IMR-90 (cell line): ENCODE results near the gene ZAP70. TPM values are rescaled to one million over a fixed set of nuclear protein-coding genes. Genes with fewer than 3 reads are reported as not detected.

Experiments
- ATAC-seq: fragments of 200-7000 bp; cut with Tn5 transposase; 2 replicates; pipeline ENCODE4 v1.9.1; 2020; ENCODE audit warnings: low read depth, mild to moderate bottlenecking, moderate library complexity
- BruUV-seq: library from RNA; stranded (reverse); fragments of 400-500 nt; replicated peaks from 2 replicates; lab custom pipeline; 2021; lab: Mats Ljungman, UMichigan
- CTCF ChIA-PET: fragments of 300-600 bp; formaldehyde crosslinking; extraction: SDS; loops from one replicate; lab custom pipeline; 2021; ENCODE audit warnings: antibody characterized with exemption; lab: Yijun Ruan, JAX
- POLR2A ChIA-PET: fragments of 300-600 bp; sonication (Branson Sonifier 250); formaldehyde crosslinking; loops from one replicate; lab custom pipeline; 2022; ENCODE audit warnings: antibody characterized with exemption; ENCODE audit not compliant: unreplicated experiment; lab: Charles Lee
- DNase-seq: peaks from one replicate; pipeline ENCODE4 v3.0.0; 2013
- H2AFZ ChIP-seq: replicated peaks from 2 replicates; pipeline ENCODE3; 2013; ENCODE audit warnings: low read length, mild to moderate bottlenecking; ENCODE audit not compliant: poor library complexity
- H2AK5ac ChIP-seq: 2 replicates; pipeline ENCODE4 v1.6.1; 2013; ENCODE audit warnings: low read depth, low read length, inconsistent platforms
- H2AK9ac ChIP-seq: replicated peaks from 2 replicates; pipeline ENCODE3; 2013; ENCODE audit warnings: mild to moderate bottlenecking, low read depth, low read length, moderate library complexity; ENCODE audit not compliant: poor library complexity
- H2BK120ac ChIP-seq: 2 replicates; pipeline ENCODE4 v1.6.1; 2013; ENCODE audit warnings: low read depth, low read length, inconsistent platforms
- H2BK15ac ChIP-seq: 3 replicates; pipeline ENCODE4 v1.6.1; 2013; ENCODE audit warnings: low read depth, low read length, inconsistent platforms
- H2BK20ac ChIP-seq: 2 replicates; pipeline ENCODE4 v1.6.1; 2013; ENCODE audit warnings: low read depth, mild to moderate bottlenecking, inconsistent platforms, low read length, moderate library complexity
- H2BK5ac ChIP-seq: 2 replicates; pipeline ENCODE4 v1.6.1; 2013; ENCODE audit warnings: mild to moderate bottlenecking, low read depth, low read length, inconsistent platforms; ENCODE audit not compliant: poor library complexity, severe bottlenecking
- H3K14ac ChIP-seq: replicated peaks from 2 replicates; pipeline ENCODE4 v1.6.1; 2013; ENCODE audit warnings: low read depth, low read length, inconsistent platforms
- H3K18ac ChIP-seq: 2 replicates; pipeline ENCODE4 v1.6.1; 2013; ENCODE audit warnings: low read depth, low read length, control low read depth
- H3K23ac ChIP-seq: 2 replicates; pipeline ENCODE4 v1.6.1; 2013; ENCODE audit warnings: low read depth, low read length, inconsistent platforms
- H3K27ac ChIP-seq: 2 replicates; pipeline ENCODE4 v1.5.1; 2013; ENCODE audit warnings: mild to moderate bottlenecking, control low read depth, low read length; ENCODE audit not compliant: insufficient read depth
- H3K27me3 ChIP-seq: 2 replicates; pipeline ENCODE4 v1.6.1; 2013; ENCODE audit warnings: low read length; ENCODE audit not compliant: control insufficient read depth, insufficient read depth
- H3K36me3 ChIP-seq: 2 replicates; pipeline ENCODE4 v1.6.1; 2013; ENCODE audit warnings: low read length, mixed read lengths; ENCODE audit not compliant: control insufficient read depth, insufficient read depth
- H3K4ac ChIP-seq: 2 replicates; pipeline ENCODE4 v1.6.1; 2013; ENCODE audit warnings: low read depth, low read length, inconsistent platforms
- H3K4me1 ChIP-seq: 2 replicates; pipeline ENCODE4 v1.6.1; 2013; ENCODE audit warnings: low read length, mixed read lengths; ENCODE audit not compliant: control insufficient read depth, insufficient read depth
- H3K4me2 ChIP-seq: 2 replicates; pipeline ENCODE4 v1.6.1; 2013; ENCODE audit warnings: low read depth, mild to moderate bottlenecking, control low read depth, low read length, moderate library complexity
- H3K4me3 ChIP-seq: 2 replicates; pipeline ENCODE4 v1.5.1; 2013; ENCODE audit warnings: low read depth, mild to moderate bottlenecking, control low read depth, low read length, moderate library complexity; ENCODE audit not compliant: insufficient read depth
- H3K56ac ChIP-seq: 2 replicates; pipeline ENCODE4 v1.6.1; 2013; ENCODE audit warnings: low read length, inconsistent platforms; ENCODE audit not compliant: insufficient read depth; ENCODE audit errors: extremely low read depth
- H3K79me1 ChIP-seq, 2 experiments: 2 replicates each; pipeline ENCODE4 v1.6.1; 2013; ENCODE audit warnings: low read length in 2 of 2, inconsistent platforms in 1 of 2, low read depth in 1 of 2
- H3K9ac ChIP-seq: 2 replicates; pipeline ENCODE4 v1.6.1; 2013; ENCODE audit warnings: low read depth, low read length, control low read depth
- H3K9me1 ChIP-seq: 2 replicates; pipeline ENCODE4 v1.6.1; 2013; ENCODE audit warnings: low read length, inconsistent platforms; ENCODE audit not compliant: insufficient read depth
- H3K9me3 ChIP-seq: 2 replicates; pipeline ENCODE4 v1.6.1; 2013; ENCODE audit warnings: low read length; ENCODE audit not compliant: control insufficient read depth, insufficient read depth
- H4K20me1 ChIP-seq: 2 replicates; pipeline ENCODE4 v1.6.1; 2013; ENCODE audit warnings: low read length, inconsistent platforms; ENCODE audit not compliant: insufficient read depth
- H4K5ac ChIP-seq: 2 replicates; pipeline ENCODE4 v1.6.1; 2013; ENCODE audit warnings: mild to moderate bottlenecking, low read depth, low read length, control low read depth
- H4K8ac ChIP-seq, 2 experiments: 2 replicates each; pipeline ENCODE4 v1.6.1; 2013; ENCODE audit warnings: low read depth in 2 of 2, low read length in 2 of 2, control low read depth in 1 of 2, inconsistent platforms in 1 of 2
- H4K91ac ChIP-seq: 2 replicates; pipeline ENCODE4 v1.6.1; 2013; ENCODE audit warnings: low read depth, low read length, inconsistent platforms; ENCODE audit not compliant: insufficient read depth
- CHD1 ChIP-seq: IDR thresholded peaks from 2 replicates; pipeline ENCODE4 v1.6.1; 2012; ENCODE audit warnings: low read depth, low read length, improper control_type of control experiment
- POLR2A ChIP-seq: IDR thresholded peaks from 2 replicates; pipeline ENCODE4 v1.6.1; 2012; ENCODE audit warnings: mild to moderate bottlenecking, low read depth, low read length
- SMC3 ChIP-seq: fragments of 150-350 bp; IDR thresholded peaks from 2 replicates; pipeline ENCODE4 v1.6.1; 2016; ENCODE audit warnings: low read depth, mild to moderate bottlenecking, antibody characterized with exemption, low read length, moderate library complexity
- WGBS, 2 experiments: methylation state at CpG; one replicate each; pipeline versions ENCODE4 v1.1.5 to v1.1.7; 2013; ENCODE audit warnings: missing lambda C conversion rate in 2 of 2; ENCODE audit not compliant: insufficient read length in 1 of 2; ENCODE audit errors: extremely low coverage in 2 of 2; 5-methylcytosine and 5-hydroxymethylcytosine counted together
- dilution Hi-C: fragments of 300-500 bp; cut with HindIII; formaldehyde crosslinking; loops from one replicate; pipeline ENCODE4 v1.14.3; 2018; ENCODE audit warnings: low sequenced_read_pairs; ENCODE audit not compliant: unreplicated experiment
- in situ Hi-C: fragments of 300-500 bp; cut with MboI; formaldehyde crosslinking; loops from 3 replicates; pipeline ENCODE4 v1.14.3; 2019; ENCODE audit warnings: low sequenced_read_pairs, inconsistent platforms, mixed read lengths
- intact Hi-C: fragments of 100-400 bp; cut with micrococcal nuclease; formaldehyde crosslinking; loops from 2 replicates; pipeline ENCODE4 v1.10.0; 2022
- polyA plus RNA-seq, 3 experiments: library from polyadenylated mRNA; depleted of rRNA; stranded (reverse); fragments of >200 nt; gene quantifications; 2 replicates each; pipeline ENCODE4 v1.2.3, GENCODE V29; 2012; ENCODE audit warnings: low replicate concordance in 1 of 3
- total RNA-seq: library from RNA; depleted of rRNA; stranded (reverse); fragments of >200 nt; gene quantifications from 2 replicates; pipeline ENCODE4 v1.2.3, GENCODE V29; 2012

The ZAP70 gene
- total and polyA plus RNA-seq, 2 of the 4 experiments (the other 2 are of a cell fraction) = under 0.01 to 0.09 TPM

- H2BK20ac ChIP-seq = no peak overlapping the region
Measured at GRCh38 chr2:97664636-97664970, 48.8 kb upstream of the ZAP70 start.

More at GRCh38 chr2:97664636-97664970, 48.8 kb upstream of the ZAP70 start:
- Histone ChIP-seq H2AK9ac (peak overlapping the region; percentile 56), H4K91ac (no peak overlapping the region), H4K5ac (no peak overlapping the region), H2BK15ac (no peak overlapping the region), H3K4me3 (peak overlapping the region; percentile 57), H2BK120ac (peak overlapping the region; percentile 76; the same call in 1 of the 2 replicates), H3K36me3 (0 out of 2 replicates have a peak, but pooled peaks cover 2% of the 10 kb centered on the region), H3K56ac (peak overlapping the region; percentile 43; the same call in 1 of the 2 replicates), H3K9ac (peak overlapping the region; percentile 63), H3K4me1 (peaks cover 9% of the 10 kb centered on the region), H3K79me1 (peaks cover 12 to 35% of the 10 kb centered on the region in 2 experiments; a peak in 3 of 4 replicates), H3K18ac (no peak overlapping the region), H3K23ac (no peak overlapping the region), H2AK5ac (no peak overlapping the region), H3K4ac (0 out of 2 replicates have a peak overlapping the region, but pooled peaks have one; percentile 25), H3K27ac (peak overlapping the region; percentile 78), H3K4me2 (peak overlapping the region; percentile 81), H4K8ac (peak overlapping the region; percentile 40 to 66), H3K14ac (peak overlapping the region; percentile 54), H2AFZ (peak overlapping the region; percentile 98), H3K9me3 (no peaks in the 10 kb centered on the region), H4K20me1 (0 out of 2 replicates have a peak, but pooled peaks cover 8% of the 10 kb centered on the region), H3K9me1 (peaks cover 9% of the 10 kb centered on the region), H2BK5ac (peak overlapping the region; percentile 41), H3K27me3 (no peaks in the 10 kb centered on the region)
- no CpG with 5 or more reads among the region's 21 CpGs for WGBS, 2 experiments
- TF ChIP-seq POLR2A (no peak), SMC3 (no peak), CHD1 (no peak)
- DNase-seq = no peak
- ChIA-PET CTCF (interaction anchor here (1.0 to 1.5 kb wide), 4 partner anchors 11 to 61 kb away, joined by 3 to 5 read pairs (median 4); no protein-coding TSS in a partner anchor), POLR2A (interaction anchor here (2.8 kb wide), 1 partner anchor 19 kb away, joined by 15 read pairs; the partner anchor contains the start of gene COX5B)
- intact Hi-C loops = loop anchor here (1.0 kb wide), 2 partner anchors 33 to 74 kb away; no protein-coding TSS in a partner anchor
- dilution Hi-C loops = no loop called here
- in situ Hi-C loops = loop anchor here (25.0 kb wide), 1 partner anchor 1602 kb away; no protein-coding TSS in a partner anchor
- TSS peak; percentile 40 for BruUV-seq
- ATAC-seq = no peak
